ENCODE data around the gene UBE2L5. TPM values are rescaled to one million over a fixed set of nuclear protein-coding genes. Genes with fewer than 3 reads are reported as not detected.
A peak's percentile ranks its signal among the peaks of the same experiment; 100 is the strongest.

Gene UBE2L5
- total and polyA plus RNA-seq, 2 experiments from 2014 or later = not detected

- TF ChIP-seq ZNF462 (CRISPR knock-in tag; IDR thresholded peaks at IDR 0.05) = no peak
- TF ChIP-seq NANOG (IDR thresholded peaks at IDR 0.05; ENCODE audit: borderline replicate concordance) = no peak
- TF ChIP-seq JUNB (IDR thresholded peaks at IDR 0.05; ENCODE audit: unreplicated experiment) = no peak
Observed at GRCh38 chr13:30413842-30414241, 8.5 kb upstream of the UBE2L5 start (continued).

GRCh38 chr13:30415430-30416030, 6.8 kb upstream of the UBE2L5 start:
- H3K4me2 ChIP-seq = no peak overlapping the region
- Mint-ChIP-seq H3K9me3 (no peaks in the 10 kb centered on the region), H3K36me3 (ENCODE audit: low read depth) (no peaks in the 10 kb centered on the region), H3K4me1 (peaks cover 4% of the 10 kb centered on the region), H3K4me3 (no peak overlapping the region), H3K27ac (no peak overlapping the region), H3K27me3 (ENCODE audit: insufficient read depth, low read depth, poor library complexity) (peaks cover 7% of the 10 kb centered on the region)
- no peak for ATAC-seq
- H3K79me2 ChIP-seq (replicated peaks; ENCODE audit: insufficient read depth) = no peaks in the 10 kb centered on the region
- no peaks in the 10 kb centered on the region for H3K36me3 ChIP-seq (ENCODE audit: insufficient read depth)
- no peaks in the 10 kb centered on the region for H3K9me2 ChIP-seq (ENCODE audit: insufficient read depth)
- H3K4me3 ChIP-seq = no peak overlapping the region
- no peaks in the 10 kb centered on the region; the same call in 1 of the 2 replicates for H3F3A ChIP-seq (replicated peaks; ENCODE audit: low read depth)
- H3K27me3 ChIP-seq (ENCODE audit: insufficient read depth) = 0 out of 2 replicates have a peak, but pooled peaks cover 9% of the 10 kb centered on the region
- no peak for DNase-seq (ENCODE audit: low spot score)
- H4K20me1 ChIP-seq (replicated peaks; ENCODE audit: insufficient read depth) = no peaks in the 10 kb centered on the region
- H3K27ac ChIP-seq (ENCODE audit: low read depth) = no peak overlapping the region
- peak overlapping the region; percentile 52; the same call in 1 of the 2 replicates for H2AFZ ChIP-seq
- peaks cover 4% of the 10 kb centered on the region for H3K4me1 ChIP-seq (ENCODE audit: insufficient read depth)
- TF ChIP-seq ETS1 (IDR thresholded peaks at IDR 0.05) = no peak
- TF ChIP-seq POLR2AphosphoS5 (IDR thresholded peaks at IDR 0.05; ENCODE audit: low read depth) = no peak
- TF ChIP-seq REST (IDR thresholded peaks at IDR 0.05; ENCODE audit: unreplicated experiment) = no peak
- TF ChIP-seq ZNF114 (CRISPR knock-in tag; IDR thresholded peaks at IDR 0.05) = no peak
- TF ChIP-seq CTCF (conservative IDR thresholded peaks at IDR 0.05; ENCODE audit: low read depth in 2 of 2) = no peak
- TF ChIP-seq NANOG (IDR thresholded peaks at IDR 0.05; ENCODE audit: borderline replicate concordance) = no peak
- no peak for TF ChIP-seq STAT1 (IDR thresholded peaks at IDR 0.05; ENCODE audit: unreplicated experiment)
- no peak for TF ChIP-seq CREB1 (CRISPR knock-in tag; IDR thresholded peaks at IDR 0.05; ENCODE audit: low read depth)
- no peak for TF ChIP-seq ZNF331 (CRISPR knock-in tag; IDR thresholded peaks at IDR 0.05; ENCODE audit: low read depth)
- TF ChIP-seq EZH2 (IDR thresholded peaks at IDR 0.05; ENCODE audit: low read depth, unreplicated experiment) = no peak
- no peak for TF ChIP-seq JUNB (IDR thresholded peaks at IDR 0.05; ENCODE audit: unreplicated experiment)
